CD14-positive monocyte (primary cell): ENCODE data around the gene COL20A1. TPM values are rescaled to one million over a fixed set of nuclear protein-coding genes. Genes with fewer than 3 reads are reported as not detected.

ENCODE experiments used
- DNase-seq, 3 donors: peaks; one replicate each; pipeline ENCODE4 v3.0.0-alpha.2; 2011 to 2022
- H2AFZ ChIP-seq: 2 replicates; pipeline ENCODE4 v1.6.0; 2012; ENCODE audit warnings: mild to moderate bottlenecking, low read depth, low read length, inconsistent platforms; ENCODE audit not compliant: insufficient read depth, poor library complexity, severe bottlenecking
- H3K27ac ChIP-seq, 2 donors: 1 replicate in 1 of 2; 2 replicates in 1 of 2; pipeline ENCODE4 v1.5.1; 2012 to 2013; ENCODE audit warnings: low read length in 2 of 2, control low read depth in 1 of 2, inconsistent platforms in 1 of 2, low read depth in 1 of 2, mild to moderate bottlenecking in 1 of 2
- H3K27me3 ChIP-seq, 2 donors: one replicate each; pipeline versions ENCODE4 v1.6.0 to v1.6.1; 2011 to 2013; ENCODE audit warnings: low read length in 2 of 2; ENCODE audit not compliant: control insufficient read depth in 2 of 2, insufficient read depth in 2 of 2
- H3K36me3 ChIP-seq, 2 donors: replicated peaks in 1 of 2; 1 replicate in 1 of 2; 2 replicates in 1 of 2; pipeline versions ENCODE4 v1.5.1 to v1.6.1; 2012 to 2013; ENCODE audit warnings: low read length in 2 of 2, control low read depth in 1 of 2, inconsistent platforms in 1 of 2, mild to moderate bottlenecking in 1 of 2; ENCODE audit not compliant: insufficient read depth in 2 of 2, control insufficient read depth in 1 of 2
- H3K4me1 ChIP-seq, 2 donors: 1 replicate in 1 of 2; 2 replicates in 1 of 2; pipeline versions ENCODE4 v1.5.1 to v1.6.1; 2012 to 2013; ENCODE audit warnings: low read length in 2 of 2, control low read depth in 1 of 2, inconsistent platforms in 1 of 2, mild to moderate bottlenecking in 1 of 2, moderate library complexity in 1 of 2; ENCODE audit not compliant: insufficient read depth in 2 of 2, control insufficient read depth in 1 of 2
- H3K4me2 ChIP-seq: replicated peaks from 2 replicates; pipeline ENCODE3; 2012; ENCODE audit warnings: low read length, moderate library complexity, mild to moderate bottlenecking; ENCODE audit not compliant: poor library complexity, severe bottlenecking; ENCODE audit errors: extremely low read depth
- H3K4me3 ChIP-seq, 3 experiments: fragments of 200-600 bp in 1 of 3; sonication (generic) in 1 of 3; replicated peaks in 1 of 3; 1 replicate in 2 of 3; 2 replicates in 1 of 3; pipeline ENCODE4 v1.5.1; 2011 to 2013; ENCODE audit warnings: low read length in 3 of 3, mild to moderate bottlenecking in 3 of 3, control low read depth in 2 of 3, low read depth in 2 of 3, inconsistent platforms in 1 of 3, moderate library complexity in 1 of 3
- H3K79me2 ChIP-seq: 2 replicates; pipeline ENCODE4 v1.6.0; 2012; ENCODE audit warnings: mild to moderate bottlenecking, control low read depth, inconsistent platforms, low read length, moderate library complexity; ENCODE audit not compliant: insufficient read depth
- H3K9ac ChIP-seq: 2 replicates; pipeline ENCODE4 v1.6.0; 2017; ENCODE audit warnings: low read length, mild to moderate bottlenecking; ENCODE audit not compliant: insufficient read depth, poor library complexity, severe bottlenecking
- H3K9me3 ChIP-seq, 2 donors: replicated peaks in 1 of 2; 1 replicate in 1 of 2; 2 replicates in 1 of 2; pipeline versions ENCODE4 v1.5.1 to v1.6.1; 2012 to 2013; ENCODE audit warnings: low read length in 2 of 2, control low read depth in 1 of 2; ENCODE audit not compliant: control insufficient read depth in 1 of 2, insufficient read depth in 1 of 2
- H4K20me1 ChIP-seq: 2 replicates; pipeline ENCODE4 v1.6.0; 2012; ENCODE audit warnings: mild to moderate bottlenecking, low read length, control low read depth, moderate library complexity; ENCODE audit not compliant: insufficient read depth
- H3K27ac Mint-ChIP-seq, 7 donors: one replicate each; pipeline ENCODE4 v1.8.0; 2020; ENCODE audit warnings: mild to moderate bottlenecking in 7 of 7, mixed read lengths in 7 of 7, moderate library complexity in 6 of 7, inconsistent platforms in 2 of 7
- H3K27me3 Mint-ChIP-seq, 3 donors: one replicate each; pipeline ENCODE4 v1.8.0; 2021 to 2022; ENCODE audit warnings: low read depth in 3 of 3, mild to moderate bottlenecking in 3 of 3, mixed read lengths in 3 of 3, moderate library complexity in 3 of 3, inconsistent platforms in 1 of 3
- H3K36me3 Mint-ChIP-seq, 2 donors: one replicate each; pipeline ENCODE4 v1.8.0; 2020; ENCODE audit warnings: mixed read lengths in 2 of 2, inconsistent platforms in 1 of 2, mild to moderate bottlenecking in 1 of 2
- H3K4me1 Mint-ChIP-seq: one replicate; pipeline ENCODE4 v1.8.0; 2020; ENCODE audit warnings: mild to moderate bottlenecking, mixed read lengths
- H3K4me3 Mint-ChIP-seq, 2 donors: one replicate each; pipeline ENCODE4 v1.8.0; 2020; ENCODE audit warnings: mild to moderate bottlenecking in 2 of 2, mixed read lengths in 2 of 2, moderate library complexity in 1 of 2
- H3K9me3 Mint-ChIP-seq, 7 donors: one replicate each; pipeline ENCODE4 v1.8.0; 2020 to 2022; ENCODE audit warnings: mixed read lengths in 7 of 7, mild to moderate bottlenecking in 6 of 7, moderate library complexity in 6 of 7, inconsistent platforms in 2 of 7
- CTCF ChIP-seq: fragments of 200-600 bp; IDR thresholded peaks from one replicate; pipeline ENCODE4 v1.8.0; 2022; ENCODE audit warnings: antibody characterized with exemption, mild to moderate bottlenecking
- WGBS: methylation state at CpG from one replicate; pipeline ENCODE4 v1.1.5; 2013; ENCODE audit warnings: missing lambda C conversion rate; ENCODE audit not compliant: insufficient coverage; 5-methylcytosine and 5-hydroxymethylcytosine counted together
- intact Hi-C, 2 donors: fragments of 100-400 bp; cut with micrococcal nuclease; formaldehyde crosslinking; loops; one replicate each; pipeline versions ENCODE4 v1.15.0 to v1.15.1; 2023
- polyA plus RNA-seq, 3 donors: library from polyadenylated mRNA; depleted of rRNA in 1 of 3; unstranded in 2 of 3; stranded (reverse) in 1 of 3; fragments of 300-500 nt in 2 of 3; fragments of >200 nt in 1 of 3; fragmentation: Illumina TruSeq in 2 of 3; gene quantifications; 1 replicate in 2 of 3; 2 replicates in 1 of 3; pipeline ENCODE4 v1.2.3, GENCODE V29; 2012 to 2021

The COL20A1 gene
- polyA plus RNA-seq, 3 donors = not detected

- peaks cover 17 to 46% of the 10 kb centered on the region in 2 donors for H3K27me3 ChIP-seq
- Mint-ChIP-seq H3K27me3 (peaks cover 52 to 66% (median 53%) of the 10 kb centered on the region in 3 donors), H3K36me3 (no peaks in the 10 kb centered on the region), H3K27ac (peak overlapping the region in 1 of 7 donors; percentile 18), H3K4me1 (no peaks in the 10 kb centered on the region), H3K9me3 (peaks cover 0 to 9% (median 0%) of the 10 kb centered on the region in 7 donors), H3K4me3 (no peak overlapping the region)
- no peak overlapping the region for H3K27ac ChIP-seq
- WGBS = 92% methylated on average over 4 of the region's 4 CpGs
- no peaks in the 10 kb centered on the region for H3K36me3 ChIP-seq
- TF ChIP-seq CTCF = no peak
- no peak for DNase-seq
- H3K9ac ChIP-seq = no peak overlapping the region
- H3K4me1 ChIP-seq = no peaks in the 10 kb centered on the region
- peaks cover 0 to 11% of the 10 kb centered on the region in 2 donors for H3K9me3 ChIP-seq
- no peaks in the 10 kb centered on the region for H4K20me1 ChIP-seq
- no peak overlapping the region for H3K4me3 ChIP-seq
- no peak overlapping the region for H2AFZ ChIP-seq
- no peaks in the 10 kb centered on the region for H3K79me2 ChIP-seq
- intact Hi-C loops = no loop called here
- H3K4me2 ChIP-seq = no peak overlapping the region
Measured at GRCh38 chr20:63256954-63257353, 36.0 kb upstream of the COL20A1 start.

GRCh38 chr20:63257629-63258028 lies 35.4 kb upstream of the COL20A1 start:
- H3K9me3 ChIP-seq = peaks cover 0 to 11% of the 10 kb centered on the region in 2 donors
- no peak for DNase-seq
- no peak for TF ChIP-seq CTCF
- Mint-ChIP-seq H3K4me1 (no peaks in the 10 kb centered on the region), H3K4me3 (no peak overlapping the region), H3K36me3 (no peaks in the 10 kb centered on the region), H3K27ac (no peak overlapping the region), H3K27me3 (peaks cover 46 to 66% (median 53%) of the 10 kb centered on the region in 3 donors), H3K9me3 (peaks cover 0 to 7% (median 0%) of the 10 kb centered on the region in 7 donors)
- no peak overlapping the region for H3K9ac ChIP-seq
- no peak overlapping the region for H3K4me3 ChIP-seq
- H2AFZ ChIP-seq = no peak overlapping the region
- no peaks in the 10 kb centered on the region for H4K20me1 ChIP-seq
- no peaks in the 10 kb centered on the region for H3K4me1 ChIP-seq
- no peak overlapping the region for H3K27ac ChIP-seq
- intact Hi-C loops = no loop called here
- H3K36me3 ChIP-seq = no peaks in the 10 kb centered on the region
- peaks cover 16 to 41% of the 10 kb centered on the region in 2 donors for H3K27me3 ChIP-seq
- H3K4me2 ChIP-seq = no peak overlapping the region
- WGBS = 93% methylated on average over 11 of the region's 13 CpGs
- no peaks in the 10 kb centered on the region for H3K79me2 ChIP-seq
